Measurements from ENCODE around the gene PER1.

PER1 gene

DNA sequence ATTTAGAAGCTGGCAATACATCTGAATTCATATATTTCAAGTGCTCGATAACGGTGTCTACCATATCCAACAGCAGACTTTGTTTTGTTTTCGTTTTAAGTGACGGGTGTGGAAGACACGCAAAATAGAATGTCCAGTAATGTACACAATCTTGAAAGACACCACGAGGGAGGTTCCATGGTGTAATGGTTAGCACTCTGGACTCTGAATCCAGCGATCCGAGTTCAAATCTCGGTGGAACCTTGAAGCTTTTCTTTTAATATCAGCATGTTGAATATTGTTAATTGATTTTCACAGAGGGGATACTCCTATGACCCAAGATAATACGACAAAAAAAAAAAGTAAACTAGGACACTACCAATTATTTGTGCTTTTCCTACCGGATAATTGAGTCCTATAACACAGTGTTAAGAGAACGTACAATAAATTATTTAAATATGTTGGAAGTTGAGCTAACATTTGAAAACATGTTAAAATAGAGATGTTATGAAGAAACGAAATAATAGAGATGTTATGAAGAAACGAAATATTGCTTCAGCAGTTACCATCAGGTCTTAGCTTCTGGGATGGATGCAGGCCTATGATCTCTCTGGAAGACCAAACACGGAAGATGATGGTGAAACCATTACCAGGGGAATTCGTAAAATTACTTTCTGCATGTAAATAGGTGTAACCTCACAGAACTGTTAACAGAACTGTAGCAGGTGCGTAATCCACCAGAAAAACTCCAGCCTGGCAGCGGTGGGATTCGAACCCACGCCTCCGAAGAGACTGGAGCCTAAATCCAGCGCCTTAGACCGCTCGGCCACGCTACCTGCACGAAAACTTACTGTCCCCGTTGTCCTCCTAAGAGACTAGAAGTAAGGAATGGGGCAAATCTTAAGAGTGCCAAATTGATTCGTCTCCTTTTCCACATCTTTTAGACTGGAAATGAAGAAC is 32.4 kb downstream of the PER1 start:
- no peaks in the 10 kb centered on the region for H4K20me1 ChIP-seq (ENCODE audit: insufficient read depth, low read length, poor library complexity, severe bottlenecking)
- TF ChIP-seq EZH2phosphoT487 (IDR thresholded peaks at IDR 0.05; ENCODE audit: borderline replicate concordance): no peak
- TF ChIP-seq, protein P1, sequence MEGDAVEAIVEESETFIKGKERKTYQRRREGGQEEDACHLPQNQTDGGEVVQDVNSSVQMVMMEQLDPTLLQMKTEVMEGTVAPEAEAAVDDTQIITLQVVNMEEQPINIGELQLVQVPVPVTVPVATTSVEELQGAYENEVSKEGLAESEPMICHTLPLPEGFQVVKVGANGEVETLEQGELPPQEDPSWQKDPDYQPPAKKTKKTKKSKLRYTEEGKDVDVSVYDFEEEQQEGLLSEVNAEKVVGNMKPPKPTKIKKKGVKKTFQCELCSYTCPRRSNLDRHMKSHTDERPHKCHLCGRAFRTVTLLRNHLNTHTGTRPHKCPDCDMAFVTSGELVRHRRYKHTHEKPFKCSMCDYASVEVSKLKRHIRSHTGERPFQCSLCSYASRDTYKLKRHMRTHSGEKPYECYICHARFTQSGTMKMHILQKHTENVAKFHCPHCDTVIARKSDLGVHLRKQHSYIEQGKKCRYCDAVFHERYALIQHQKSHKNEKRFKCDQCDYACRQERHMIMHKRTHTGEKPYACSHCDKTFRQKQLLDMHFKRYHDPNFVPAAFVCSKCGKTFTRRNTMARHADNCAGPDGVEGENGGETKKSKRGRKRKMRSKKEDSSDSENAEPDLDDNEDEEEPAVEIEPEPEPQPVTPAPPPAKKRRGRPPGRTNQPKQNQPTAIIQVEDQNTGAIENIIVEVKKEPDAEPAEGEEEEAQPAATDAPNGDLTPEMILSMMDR (conservative IDR thresholded peaks at IDR 0.05; ENCODE audit: low read length): no peak
- no peaks in the 10 kb centered on the region for H3K79me2 ChIP-seq (ENCODE audit: insufficient read depth, low read length)
- H3K4me3 ChIP-seq (ENCODE audit: low read length, poor library complexity, severe bottlenecking): peak overlapping the region; percentile 91
- peak overlapping the region; percentile 71 for H3K9ac ChIP-seq (ENCODE audit: low read depth, low read length, poor library complexity, severe bottlenecking)
- peaks cover 10% of the 10 kb centered on the region for H3K27me3 ChIP-seq (ENCODE audit: insufficient read depth, low read length, poor library complexity, severe bottlenecking)
- peaks cover 39% of the 10 kb centered on the region for H3K4me1 ChIP-seq (ENCODE audit: insufficient read depth, low read length, poor library complexity, severe bottlenecking)
- H3K9me3 ChIP-seq (ENCODE audit: insufficient read depth, low read depth, low read length): no peaks in the 10 kb centered on the region
- H3K36me3 ChIP-seq (ENCODE audit: insufficient read depth, low read length): no peaks in the 10 kb centered on the region
- no peak overlapping the region; the same call in 1 of the 2 replicates for H2AFZ ChIP-seq (ENCODE audit: low read length)
- H3F3A ChIP-seq (ENCODE audit: low read depth): peaks cover 15% of the 10 kb centered on the region
- H3K9me2 ChIP-seq (replicated peaks; ENCODE audit: low read depth, low read length): no peaks in the 10 kb centered on the region
- peak overlapping the region; percentile 93 for H3K4me2 ChIP-seq (ENCODE audit: low read depth, low read length, poor library complexity, severe bottlenecking)

GRCh38 chr17:8118769-8119580 is 33.2 kb downstream of the PER1 start:
- peaks cover 14% of the 10 kb centered on the region for H3K27me3 ChIP-seq (ENCODE audit: insufficient read depth, low read length, poor library complexity, severe bottlenecking)
- H3K79me2 ChIP-seq (ENCODE audit: insufficient read depth, low read length): no peaks in the 10 kb centered on the region
- H3K4me2 ChIP-seq (ENCODE audit: low read depth, low read length, poor library complexity, severe bottlenecking): peak overlapping the region; percentile 93
- peaks cover 15% of the 10 kb centered on the region for H3F3A ChIP-seq (ENCODE audit: low read depth)
- H3K4me3 ChIP-seq (ENCODE audit: low read length, poor library complexity, severe bottlenecking): peak overlapping the region; percentile 91
- H3K36me3 ChIP-seq (ENCODE audit: insufficient read depth, low read length): no peaks in the 10 kb centered on the region
- H4K20me1 ChIP-seq (ENCODE audit: insufficient read depth, low read length, poor library complexity, severe bottlenecking): no peaks in the 10 kb centered on the region
- peaks cover 30% of the 10 kb centered on the region for H3K4me1 ChIP-seq (ENCODE audit: insufficient read depth, low read length, poor library complexity, severe bottlenecking)
- peak overlapping the region; percentile 65 for H3K9ac ChIP-seq (ENCODE audit: low read depth, low read length, poor library complexity, severe bottlenecking)
- H3K9me2 ChIP-seq (replicated peaks; ENCODE audit: low read depth, low read length): no peaks in the 10 kb centered on the region
- TF ChIP-seq, protein P1 (conservative IDR thresholded peaks at IDR 0.05; ENCODE audit: low read length): peak; percentile 81
- TF ChIP-seq EZH2phosphoT487 (IDR thresholded peaks at IDR 0.05; ENCODE audit: borderline replicate concordance): no peak
- H3K9me3 ChIP-seq (ENCODE audit: insufficient read depth, low read depth, low read length): no peaks in the 10 kb centered on the region
- peak overlapping the region; percentile 94 for H2AFZ ChIP-seq (ENCODE audit: low read length)

GRCh38 chr17:8117980-8118768 is 34.0 kb downstream of the PER1 start, which contains the start of gene ALOXE3:
Gene ALOXE3 (minus strand): TSS chr17:8118514. CDS start chr17:8117990, 524 bp downstream.
- peak within 1 kb of the TSS; percentile 93 for H3K4me2 ChIP-seq (ENCODE audit: low read depth, low read length, poor library complexity, severe bottlenecking)
- H3K9me2 ChIP-seq (replicated peaks; ENCODE audit: low read depth, low read length): no peaks in the 10 kb centered on the region
- peaks cover 15% of the 10 kb centered on the region for H3F3A ChIP-seq (ENCODE audit: low read depth)
- H3K4me1 ChIP-seq (ENCODE audit: insufficient read depth, low read length, poor library complexity, severe bottlenecking): peaks cover 22% of the 10 kb centered on the region
- peak within 1 kb of the TSS; percentile 65 for H3K9ac ChIP-seq (ENCODE audit: low read depth, low read length, poor library complexity, severe bottlenecking)
- peak within 1 kb of the TSS; percentile 94 for H2AFZ ChIP-seq (ENCODE audit: low read length)
- no peaks in the 10 kb centered on the region for H3K36me3 ChIP-seq (ENCODE audit: insufficient read depth, low read length)
- peaks cover 13% of the 10 kb centered on the region for H3K27me3 ChIP-seq (ENCODE audit: insufficient read depth, low read length, poor library complexity, severe bottlenecking)
- H3K4me3 ChIP-seq (ENCODE audit: low read length, poor library complexity, severe bottlenecking): peak within 1 kb of the TSS; percentile 91
- no peaks in the 10 kb centered on the region for H4K20me1 ChIP-seq (ENCODE audit: insufficient read depth, low read length, poor library complexity, severe bottlenecking)
- no peaks in the 10 kb centered on the region for H3K79me2 ChIP-seq (ENCODE audit: insufficient read depth, low read length)
- TF ChIP-seq, protein P1 (conservative IDR thresholded peaks at IDR 0.05; ENCODE audit: low read length): no peak
- no peak for TF ChIP-seq EZH2phosphoT487 (IDR thresholded peaks at IDR 0.05; ENCODE audit: borderline replicate concordance)
- no peaks in the 10 kb centered on the region for H3K9me3 ChIP-seq (ENCODE audit: insufficient read depth, low read depth, low read length)

All from Loucy (cell line).